Brain pericyte (primary cell): ENCODE data around the gene L3MBTL4.
"Not testable (repeated sequence)": the region's sequence is repeated elsewhere in the genome, so short reads cannot be mapped to it uniquely, and the experiment has no call there.

Experiments
- DNase-seq: peaks from one replicate; pipeline ENCODE4 v3.0.0-alpha.2; 2012; ENCODE audit warnings: low read depth, low spot score

L3MBTL4 gene

DNA sequence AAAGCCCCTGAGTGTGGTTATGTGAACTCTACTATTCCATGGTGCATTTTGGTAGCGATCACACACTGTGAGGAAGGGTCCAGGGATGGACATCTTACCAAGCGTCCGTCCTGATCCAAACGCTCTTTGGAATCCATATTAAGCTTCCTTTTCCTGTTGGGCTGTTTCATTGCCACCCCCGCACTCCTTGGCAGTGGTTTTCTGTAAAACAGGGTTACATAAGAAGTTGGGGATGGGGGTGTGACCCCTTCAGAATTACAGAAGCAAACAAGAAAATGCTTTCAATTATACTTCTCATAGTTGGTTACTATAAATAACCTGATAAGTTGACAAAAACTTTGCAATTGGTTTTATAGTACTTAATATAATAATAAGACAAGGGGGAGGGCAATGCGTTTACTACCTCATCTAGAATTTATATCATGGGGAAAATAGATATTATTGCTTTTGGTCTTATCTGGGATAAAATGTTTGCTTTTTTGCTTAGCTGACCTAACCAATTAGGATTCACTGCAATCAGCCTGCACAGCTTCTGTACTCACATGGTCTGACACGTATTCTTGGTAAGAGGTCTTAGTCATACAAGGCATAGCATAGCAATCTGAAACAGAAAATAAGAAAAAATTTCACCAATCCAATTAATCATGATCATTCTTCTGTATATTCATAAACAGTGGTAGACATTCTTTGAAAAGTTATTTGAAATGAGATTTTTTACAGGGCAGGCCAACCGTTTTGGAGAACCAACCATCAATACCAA, 103.1 kb downstream of the L3MBTL4 start:
- DNase-seq, result no peak

DNA sequence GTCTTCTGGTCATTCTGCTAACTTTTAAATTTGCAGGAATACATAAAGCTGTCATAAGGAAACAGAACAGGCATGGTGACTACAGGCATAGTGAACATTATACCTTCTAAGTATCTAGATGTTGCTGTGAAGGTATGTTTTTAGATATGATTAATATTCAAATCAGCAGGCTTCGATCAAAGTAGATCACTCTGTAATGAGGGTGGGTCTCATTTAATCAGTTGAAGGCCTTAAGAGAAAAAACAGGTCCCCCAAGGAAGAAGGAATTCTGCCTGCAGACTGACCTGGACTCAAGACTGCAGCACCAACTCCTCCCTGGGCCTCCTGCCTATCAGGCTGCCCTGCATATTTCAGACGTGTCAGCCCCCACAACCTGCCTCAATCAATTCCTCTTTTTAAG, 104.0 kb downstream of the L3MBTL4 start:
- DNase-seq, result no peak

DNA sequence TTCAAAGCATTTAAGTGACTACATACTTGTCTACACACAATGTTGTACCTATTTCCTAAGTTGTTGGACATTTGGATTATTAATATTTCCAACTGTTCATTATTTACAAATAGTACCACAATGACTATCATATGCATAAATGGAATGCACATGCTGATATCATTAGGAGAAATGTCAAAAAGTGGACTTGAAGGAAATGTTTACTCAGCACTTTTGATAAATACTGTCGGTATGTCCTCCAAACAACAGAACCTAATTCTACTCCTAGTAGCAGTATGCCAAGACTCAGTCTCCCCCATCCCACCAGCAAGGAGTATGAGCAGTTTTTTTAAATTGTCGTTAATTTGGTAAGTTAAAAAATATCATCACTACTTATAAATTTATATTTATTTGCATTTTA, 116.8 kb downstream of the L3MBTL4 start:
- DNase-seq, result no peak

DNA sequence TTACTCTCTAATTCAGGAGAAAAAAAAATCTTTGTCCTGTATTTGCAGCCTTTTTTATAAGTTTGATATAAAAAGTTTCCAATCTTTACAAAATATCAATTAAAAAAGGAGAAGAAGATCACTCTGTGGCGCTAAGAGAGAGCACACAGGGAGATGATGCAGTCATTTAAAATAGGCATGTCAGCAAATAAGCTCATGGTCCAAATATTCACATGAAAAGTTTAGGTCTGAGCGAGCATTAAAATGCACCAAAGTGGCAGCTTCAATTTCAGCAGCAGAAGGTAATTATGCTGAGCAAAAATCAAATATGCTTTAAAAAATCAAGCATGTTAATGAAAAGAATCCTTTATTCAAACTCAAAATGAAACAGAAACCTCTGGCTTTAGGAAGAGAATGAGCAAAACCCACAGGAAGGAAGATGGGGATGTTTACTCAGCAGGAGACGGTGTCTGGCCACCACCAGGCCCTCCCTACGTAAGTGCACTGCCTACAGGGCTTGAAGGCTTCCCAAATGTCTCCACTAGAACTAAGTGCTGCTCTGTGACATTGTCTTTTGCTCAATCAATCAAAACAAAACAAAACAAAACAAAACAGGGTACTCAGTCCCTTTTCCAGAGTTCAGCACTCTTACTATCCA, 120.4 kb downstream of the L3MBTL4 start:
- DNase-seq, result no peak

DNA sequence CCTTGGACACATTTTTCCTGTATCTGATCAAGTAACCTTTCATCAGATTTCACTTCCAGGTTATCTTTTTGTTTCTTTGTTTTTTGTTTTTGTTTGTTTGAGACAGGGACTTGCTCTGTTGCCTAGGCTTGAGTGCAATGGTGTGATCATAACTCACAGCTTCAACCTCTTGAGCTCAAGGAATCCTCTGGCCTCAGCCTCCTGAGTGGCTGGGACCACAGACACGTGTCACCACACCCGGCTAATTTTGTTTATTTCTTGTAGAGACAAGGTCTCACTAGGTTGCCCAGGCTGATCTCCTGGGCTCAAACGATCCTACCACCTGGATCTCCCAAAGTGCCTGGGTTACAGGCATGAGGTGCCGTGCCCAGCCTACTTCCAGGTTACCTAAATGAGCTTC, 124.9 kb downstream of the L3MBTL4 start:
- DNase-seq, result no peak

DNA sequence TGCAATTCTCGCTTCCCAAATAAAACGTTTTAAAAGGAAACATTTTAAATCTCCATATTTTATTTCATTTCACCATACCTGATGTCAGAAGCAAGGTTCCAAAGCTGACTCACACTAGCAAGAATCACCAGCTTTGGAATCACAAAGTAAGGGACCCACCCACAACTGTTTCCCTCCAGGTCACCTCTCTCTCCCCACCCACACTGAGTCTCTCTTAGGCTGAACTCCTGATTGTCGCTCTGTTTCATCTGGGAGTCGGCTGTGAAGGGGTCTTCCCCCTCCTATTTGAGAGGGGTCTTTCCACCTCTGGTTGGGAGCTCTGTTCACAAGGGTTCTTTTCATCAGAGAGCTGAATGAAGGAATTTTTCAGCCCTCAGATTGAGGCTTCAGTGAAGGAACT, 128.1 kb downstream of the L3MBTL4 start:
- DNase-seq, result no peak

DNA sequence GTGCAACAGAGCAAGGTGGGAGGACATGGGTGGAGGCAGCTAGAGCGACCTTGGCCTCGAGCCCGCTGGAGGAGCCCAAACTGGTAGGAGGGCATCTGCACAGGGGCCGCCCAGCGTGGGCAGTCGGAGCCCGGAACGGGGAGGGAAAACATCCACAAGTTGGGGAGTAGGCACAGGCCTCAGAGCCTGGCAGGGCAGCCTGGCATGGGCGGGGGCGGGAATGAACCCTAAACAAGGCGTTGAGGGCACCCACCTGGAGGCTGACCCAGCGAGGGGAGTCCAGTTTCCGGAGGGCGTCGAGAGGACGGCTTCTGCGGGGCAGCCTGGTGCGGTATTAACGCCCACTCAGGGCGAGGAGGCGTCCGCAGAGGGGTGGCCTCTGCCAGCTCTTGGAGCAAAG, 129.9 kb downstream of the L3MBTL4 start:
- DNase-seq, result no peak

DNA sequence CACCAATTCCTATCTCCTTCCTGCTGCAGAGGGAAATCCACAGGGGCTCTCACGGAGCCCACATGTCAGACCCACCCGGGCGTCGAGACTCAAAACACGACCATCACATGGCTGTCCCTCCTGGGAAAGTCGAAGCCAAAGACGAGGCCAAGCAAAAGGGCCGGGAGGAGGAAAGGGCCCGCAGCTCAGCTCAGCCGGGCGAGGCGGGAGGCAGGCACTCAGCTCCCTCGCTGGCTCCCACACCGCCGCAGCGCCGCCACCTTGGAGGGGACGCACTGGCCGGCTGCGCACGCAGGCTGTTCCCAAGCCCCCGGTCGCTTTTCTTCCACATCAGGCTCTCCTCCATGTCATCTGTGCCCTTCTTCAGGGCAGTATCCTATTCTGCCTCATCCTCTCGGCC, 130.4 kb downstream of the L3MBTL4 start:
- no peak for DNase-seq

DNA sequence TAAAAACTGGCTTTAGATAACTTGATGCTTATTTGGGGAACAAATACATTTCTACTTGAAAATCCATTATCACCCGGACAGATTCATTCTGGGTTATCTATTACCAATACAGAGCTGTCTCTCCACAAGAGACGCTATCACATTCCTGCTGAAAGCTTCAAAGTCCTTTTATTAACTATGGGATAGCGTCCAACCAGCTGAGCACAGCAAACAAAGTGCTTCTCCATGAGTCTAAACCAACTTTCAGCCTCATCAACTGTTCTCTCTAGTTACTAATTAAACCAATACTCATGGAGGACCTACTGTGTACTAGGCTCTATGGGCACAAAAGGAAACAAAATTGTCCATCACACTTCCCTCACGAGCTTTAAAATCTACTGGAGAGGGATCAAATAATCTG, 132.8 kb downstream of the L3MBTL4 start:
- DNase-seq, result no peak

DNA sequence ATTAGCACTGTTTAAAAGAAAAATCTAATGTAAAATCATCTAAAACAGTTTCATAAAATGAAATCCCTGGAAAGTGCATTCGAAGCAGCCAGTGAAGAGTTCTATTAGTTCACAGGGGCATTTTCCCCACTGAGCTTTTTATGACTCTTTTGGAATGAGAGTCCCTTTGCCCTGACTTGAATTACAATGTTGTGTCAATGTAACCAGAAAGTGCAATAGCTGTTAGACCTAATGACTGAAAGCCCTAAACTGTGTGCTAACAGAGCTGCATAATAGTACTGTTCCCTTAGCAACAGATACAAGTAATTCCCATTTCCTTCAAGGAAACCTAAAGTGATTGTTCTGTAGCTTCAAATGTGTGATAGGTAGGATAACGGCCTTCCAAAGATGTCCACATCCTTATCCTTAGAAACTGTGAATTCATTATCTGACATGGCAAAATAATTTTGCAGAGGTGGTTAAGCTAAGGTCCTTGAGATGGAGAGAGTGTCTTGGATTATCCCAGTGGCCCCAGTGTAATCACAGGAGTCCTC, 134.4 kb downstream of the L3MBTL4 start:
- DNase-seq, result no peak

DNA sequence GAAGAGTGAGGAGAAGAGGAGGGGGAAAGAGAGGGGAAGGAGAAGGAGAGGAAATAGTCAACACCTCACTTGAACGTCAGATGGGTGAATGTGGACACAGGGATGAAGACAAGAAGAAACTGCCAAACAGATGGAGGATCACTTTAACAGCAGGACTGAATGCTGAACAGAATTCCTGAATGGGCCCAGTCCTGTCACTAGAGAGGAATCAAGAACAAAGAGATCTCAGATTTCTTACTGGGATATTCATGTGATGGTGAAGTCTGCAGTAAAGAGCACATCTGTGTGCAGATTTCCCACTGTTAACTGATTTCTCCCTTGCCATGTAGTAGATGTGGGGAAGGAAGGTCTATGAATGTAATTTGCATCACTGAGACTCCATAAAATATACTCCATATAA, 135.4 kb downstream of the L3MBTL4 start:
- DNase-seq, result no peak

DNA sequence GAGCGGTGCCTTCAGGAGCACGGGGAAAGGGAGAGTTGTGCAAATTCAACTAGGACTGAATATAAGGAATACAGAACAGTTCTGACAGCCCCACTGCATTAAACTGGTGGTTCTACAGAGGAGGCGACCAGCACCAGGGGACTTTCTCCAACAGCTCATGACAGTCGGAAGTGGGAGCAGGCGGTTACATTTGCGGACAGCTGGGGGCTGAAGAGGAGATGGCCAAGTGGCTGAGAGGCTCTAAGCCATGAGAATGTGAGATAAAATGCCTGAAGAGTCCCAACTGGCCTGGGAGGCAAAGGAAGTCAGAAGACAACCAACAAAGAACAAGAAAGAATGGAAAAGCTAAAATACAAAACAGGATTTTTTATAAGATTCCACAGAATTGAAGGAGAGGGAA, 141.3 kb downstream of the L3MBTL4 start:
- no peak for DNase-seq

DNA sequence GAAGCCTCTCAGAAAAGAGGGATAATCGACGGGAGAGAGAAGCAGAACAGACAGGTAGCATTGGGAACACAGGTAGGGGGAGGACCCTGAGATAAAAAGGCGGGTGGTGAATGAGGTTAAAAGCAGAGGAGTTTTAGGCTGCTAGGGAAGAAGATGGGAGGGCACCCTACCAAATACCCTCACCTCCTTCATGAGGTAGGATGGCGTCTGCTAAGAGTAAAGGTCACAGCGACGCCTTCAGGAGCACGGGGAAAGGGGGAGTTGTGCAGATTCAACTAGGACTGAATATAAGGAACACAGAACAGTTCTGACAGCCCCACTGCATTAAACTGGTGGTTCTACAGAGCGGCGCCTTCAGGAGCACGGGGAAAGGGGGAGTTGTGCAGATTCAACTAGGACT, 142.6 kb downstream of the L3MBTL4 start:
- DNase-seq, result not testable (repeated sequence)

DNA sequence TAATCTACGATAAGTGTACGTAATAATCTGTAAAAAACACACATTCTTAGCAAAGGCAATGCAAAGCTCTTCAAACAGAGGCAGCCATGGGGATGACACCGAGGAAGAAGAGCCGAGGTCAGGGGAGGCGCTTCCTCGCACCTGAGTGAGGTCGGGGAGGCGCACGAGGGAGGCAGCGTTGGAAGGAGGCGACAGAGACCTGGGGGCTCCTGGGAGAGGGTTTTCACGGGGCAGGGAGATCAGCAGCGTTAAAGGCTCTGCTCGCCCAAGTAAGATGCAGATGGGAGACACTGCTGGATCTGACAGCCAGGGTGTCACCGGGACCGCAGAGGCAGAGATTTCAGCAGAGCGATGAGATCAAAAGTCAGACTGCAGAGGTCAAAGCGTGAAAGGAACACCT, 143.1 kb downstream of the L3MBTL4 start:
- DNase-seq, result no peak

DNA sequence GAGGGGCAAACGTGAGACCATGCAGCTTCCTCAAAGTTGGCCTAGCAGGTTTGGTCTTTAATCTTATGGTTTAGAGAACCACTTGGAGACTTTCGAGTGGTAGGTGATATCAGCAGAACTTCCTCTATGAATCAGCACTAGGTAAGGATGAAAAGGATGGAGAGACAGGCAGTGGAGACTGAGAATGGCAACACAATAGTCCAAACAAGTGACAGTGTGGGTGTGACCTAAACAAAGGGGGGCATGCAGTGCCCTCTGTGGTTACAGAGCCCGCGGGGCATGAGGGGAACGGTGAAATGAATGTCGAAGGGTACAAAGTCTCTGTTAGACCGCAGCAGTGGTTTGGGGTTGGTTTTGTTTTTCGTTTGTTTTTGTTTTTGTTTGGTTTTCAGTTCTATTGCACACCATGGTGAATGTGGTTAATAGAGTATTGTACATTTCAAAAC, 143.9 kb downstream of the L3MBTL4 start:
- no peak for DNase-seq

DNA sequence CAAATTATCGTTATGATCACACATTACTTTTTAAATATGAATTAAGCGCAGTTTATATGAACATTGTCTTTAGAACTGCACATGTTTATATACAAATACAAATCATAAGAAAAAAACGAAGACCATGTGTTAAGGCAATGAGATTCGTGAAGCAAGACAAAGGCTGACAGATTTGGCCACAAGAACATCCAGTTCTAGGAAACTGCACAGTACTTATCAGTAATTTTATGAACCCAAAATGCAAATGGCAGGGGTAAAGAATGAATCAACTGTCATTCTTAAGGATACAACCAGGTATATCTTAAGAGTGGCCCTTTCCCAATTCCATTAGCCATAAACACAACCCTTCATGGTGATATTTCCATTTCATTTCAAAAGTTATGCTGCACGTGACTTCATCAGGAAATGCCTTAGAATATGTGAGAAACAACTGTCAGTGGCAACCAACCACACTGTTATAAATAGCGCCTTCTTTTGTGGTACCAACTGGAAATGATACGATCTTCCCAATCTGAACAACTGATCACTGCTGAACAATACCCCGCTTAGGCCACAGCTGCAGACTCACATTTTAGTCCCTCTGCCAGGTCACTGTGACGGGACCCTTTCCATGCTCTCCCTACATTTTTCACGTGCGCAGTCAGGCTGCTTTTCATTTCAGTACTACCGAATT, 144.9 kb downstream of the L3MBTL4 start:
- no peak for DNase-seq

DNA sequence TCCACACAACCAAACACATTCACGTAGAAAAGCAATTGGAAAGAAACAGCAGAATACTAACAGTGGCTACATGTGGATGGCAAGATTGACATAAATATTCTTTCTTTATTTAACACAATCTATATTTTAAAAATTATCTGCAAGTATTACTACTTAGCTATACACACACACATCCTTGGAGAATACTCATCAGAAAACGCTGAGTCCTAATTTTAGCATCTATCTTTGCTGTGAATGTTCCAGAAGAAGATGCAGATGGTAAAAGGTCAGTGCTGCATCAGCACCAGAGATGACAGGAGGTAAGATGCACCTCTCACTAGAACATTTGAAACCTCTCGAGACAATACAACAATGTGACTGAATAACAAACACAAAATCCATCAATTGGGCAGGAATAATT, 148.5 kb downstream of the L3MBTL4 start:
- DNase-seq, result no peak

DNA sequence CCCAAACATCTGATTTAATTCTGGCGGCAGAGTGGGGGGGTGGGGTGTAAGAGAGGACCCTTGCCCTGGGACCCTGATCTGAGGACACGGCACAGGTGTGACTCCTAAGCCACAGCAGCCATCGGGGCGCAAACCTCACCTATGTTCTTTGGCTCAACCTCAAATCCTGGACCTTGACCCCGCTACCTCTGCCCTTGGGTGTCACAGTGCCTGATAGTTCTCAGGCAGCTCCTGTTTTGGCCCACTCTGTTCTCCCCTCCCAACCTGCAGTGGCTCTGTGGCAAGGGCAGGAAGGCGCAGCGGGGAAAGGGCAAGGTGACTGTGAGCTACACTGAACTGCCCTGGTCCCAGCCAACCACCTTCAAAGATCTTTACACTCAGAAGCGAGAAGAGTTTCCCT, 152.8 kb downstream of the L3MBTL4 start:
- no peak for DNase-seq

DNA sequence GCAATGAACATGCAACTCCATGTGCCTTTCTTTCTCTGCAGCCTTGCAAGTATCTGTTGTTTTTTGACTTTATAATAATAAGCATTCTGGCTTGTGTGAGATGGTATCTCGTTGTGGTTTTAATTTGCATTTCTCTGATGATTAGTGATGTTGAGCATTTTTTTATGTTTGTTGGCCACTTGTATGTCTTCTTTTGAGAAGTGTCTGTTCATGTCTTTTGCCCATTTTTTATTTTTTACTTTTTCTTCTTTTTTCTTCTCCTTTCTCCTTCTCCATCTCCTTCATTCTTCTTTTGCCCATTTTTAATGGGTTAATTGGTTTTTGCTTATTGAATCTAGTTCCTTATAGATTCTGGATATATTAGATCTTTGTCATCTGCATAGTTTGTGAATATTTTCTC, 155.4 kb downstream of the L3MBTL4 start:
- DNase-seq, result not testable (repeated sequence)

DNA sequence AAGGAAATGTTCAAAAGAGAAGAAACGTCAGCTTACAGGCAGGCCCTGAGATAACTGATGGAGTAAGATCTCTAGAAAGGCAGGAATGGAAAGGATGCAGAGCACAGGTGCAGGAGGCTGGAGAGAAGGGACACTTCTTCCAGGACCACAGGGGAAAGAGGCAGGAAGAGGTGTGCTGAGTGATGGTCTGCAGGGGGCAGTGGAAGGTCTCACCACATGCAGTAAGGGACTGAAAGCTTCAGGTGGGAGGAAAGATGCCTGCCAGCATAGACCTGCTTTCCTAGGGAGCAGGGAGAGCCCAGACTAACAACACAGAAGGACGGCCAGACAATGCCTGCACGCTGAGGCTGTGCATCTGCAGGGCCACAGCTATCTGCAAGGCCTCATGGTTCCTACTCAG, 156.8 kb downstream of the L3MBTL4 start:
- no peak for DNase-seq

DNA sequence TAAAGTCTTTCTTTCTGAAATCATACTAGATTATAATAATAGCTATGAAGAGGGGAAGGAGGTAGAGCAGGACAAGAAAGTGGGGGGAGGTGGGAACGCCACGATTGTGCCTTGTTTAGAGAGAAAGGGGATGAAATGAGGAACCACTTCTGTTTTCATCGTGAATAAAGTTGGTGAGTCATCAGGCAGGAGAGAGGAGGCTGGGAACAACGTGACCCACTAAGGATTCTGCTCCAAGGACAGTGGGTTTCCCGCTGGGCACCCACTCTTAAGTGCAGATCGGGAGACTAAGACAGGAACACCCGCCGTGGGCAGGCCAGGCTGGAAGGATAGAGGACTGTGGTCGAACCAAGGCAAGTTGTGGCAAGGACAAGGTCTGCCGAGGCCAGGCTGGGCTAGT, 158.2 kb downstream of the L3MBTL4 start:
- no peak for DNase-seq

DNA sequence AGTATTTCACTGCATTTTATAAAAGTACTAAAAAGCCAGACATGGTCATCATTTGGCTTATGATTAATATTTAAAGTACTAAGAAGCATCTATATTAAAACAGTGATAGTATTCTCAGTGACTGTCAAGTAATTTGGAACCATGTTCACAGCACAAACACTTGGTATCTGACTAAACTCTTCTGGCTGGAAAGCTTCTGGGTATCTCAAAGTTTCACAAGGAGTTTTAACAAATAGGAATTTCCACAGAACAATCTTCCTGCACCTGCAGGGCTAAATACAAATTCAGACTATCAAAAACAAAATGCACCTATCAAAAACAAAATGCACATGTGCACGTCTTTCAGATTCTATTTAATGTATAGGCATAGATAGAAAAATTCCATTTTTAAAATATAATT, 158.8 kb downstream of the L3MBTL4 start:
- no peak for DNase-seq
